PC-9 (cell line): ENCODE measurements around the gene UXS1. TPM values are rescaled to one million over a fixed set of nuclear protein-coding genes. Genes with fewer than 3 reads are reported as not detected.

Experiments used
- BruUV-seq: library from RNA; stranded (reverse); fragments of 400-500 nt; replicated peaks from 2 replicates; lab custom pipeline; 2021; lab: Mats Ljungman, UMichigan
- CTCF ChIA-PET: fragments of 300-600 bp; sonication (Branson Sonifier 250); formaldehyde crosslinking; loops from one replicate; lab custom pipeline; 2022; ENCODE audit warnings: antibody characterized with exemption; lab: Charles Lee
- POLR2A ChIA-PET: fragments of 300-600 bp; sonication (Branson Sonifier 250); formaldehyde crosslinking; loops from one replicate; lab custom pipeline; 2022; ENCODE audit warnings: antibody characterized with exemption; ENCODE audit not compliant: unreplicated experiment; lab: Charles Lee
- DNase-seq, 2 experiments: peaks; one replicate each; pipeline versions ENCODE4 v3.0.0 to v3.0.0-alpha.2; 2015 to 2022; ENCODE audit warnings: mixed read lengths in 1 of 2
- H2AFZ ChIP-seq: fragments of 200-600 bp; sonication (generic); 2 replicates; pipeline ENCODE4 v1.8.1; 2017; ENCODE audit warnings: antibody characterized with exemption
- H3F3A ChIP-seq: fragments of 200-600 bp; sonication (generic); 2 replicates; pipeline ENCODE4 v1.8.1; 2017; ENCODE audit warnings: antibody characterized with exemption, mild to moderate bottlenecking, low read depth; ENCODE audit not compliant: insufficient read depth
- H3K27ac ChIP-seq: fragments of 200-600 bp; sonication (generic); 2 replicates; pipeline ENCODE4 v1.6.1; 2016; ENCODE audit warnings: mixed run types
- H3K27me3 ChIP-seq: fragments of 200-600 bp; sonication (generic); 2 replicates; pipeline ENCODE4 v1.6.1; 2016; ENCODE audit warnings: low read depth, mixed run types; ENCODE audit not compliant: insufficient read depth
- H3K36me3 ChIP-seq: fragments of 200-600 bp; sonication (generic); 2 replicates; pipeline ENCODE4 v1.6.1; 2016; ENCODE audit warnings: low read depth, mixed run types
- H3K4me1 ChIP-seq: fragments of 200-600 bp; sonication (generic); replicated peaks from 2 replicates; pipeline ENCODE4 v1.6.1; 2016; ENCODE audit warnings: mixed run types; ENCODE audit not compliant: insufficient read depth
- H3K4me2 ChIP-seq: fragments of 200-600 bp; sonication (generic); 2 replicates; pipeline ENCODE4 v1.6.1; 2017; ENCODE audit warnings: mixed run types
- H3K4me3 ChIP-seq: fragments of 200-600 bp; sonication (generic); 2 replicates; pipeline ENCODE4 v1.6.1; 2016; ENCODE audit warnings: mixed run types
- H3K79me2 ChIP-seq: fragments of 200-600 bp; sonication (generic); 2 replicates; pipeline ENCODE4 v1.6.1; 2017; ENCODE audit warnings: low read depth, mixed run types
- H3K9me2 ChIP-seq: fragments of 200-600 bp; sonication (generic); 2 replicates; pipeline ENCODE4 v1.8.1; 2017; ENCODE audit warnings: mild to moderate bottlenecking; ENCODE audit not compliant: insufficient read depth
- H3K9me3 ChIP-seq: fragments of 200-600 bp; sonication (generic); 2 replicates; pipeline ENCODE4 v1.8.1; 2016; ENCODE audit warnings: low read depth; ENCODE audit not compliant: insufficient read depth
- H4K20me1 ChIP-seq: fragments of 200-600 bp; sonication (generic); 2 replicates; pipeline ENCODE4 v1.8.1; 2017; ENCODE audit not compliant: insufficient read depth
- CTCF ChIP-seq: fragments of 200-600 bp; sonication (generic); conservative IDR thresholded peaks from 2 replicates; pipeline ENCODE4 v1.6.1; 2017; ENCODE audit warnings: mixed run types, antibody characterized with exemption, mild to moderate bottlenecking, moderate library complexity
- EZH2 ChIP-seq: fragments of 200-600 bp; sonication (generic); IDR thresholded peaks from 2 replicates; pipeline ENCODE4 v1.8.0; 2017; ENCODE audit warnings: antibody characterized with exemption, low read depth
- intact Hi-C: fragments of 100-400 bp; cut with micrococcal nuclease; formaldehyde crosslinking; loops from one replicate; pipeline ENCODE4 v1.10.0; 2022; ENCODE audit not compliant: unreplicated experiment
- total RNA-seq: library from RNA; stranded (reverse); gene quantifications from 2 replicates; pipeline ENCODE4 v1.2.3, GENCODE V29; 2021

Gene UXS1
- total RNA-seq, 1 experiment from 2014 or later, result 65.6 TPM

DNA sequence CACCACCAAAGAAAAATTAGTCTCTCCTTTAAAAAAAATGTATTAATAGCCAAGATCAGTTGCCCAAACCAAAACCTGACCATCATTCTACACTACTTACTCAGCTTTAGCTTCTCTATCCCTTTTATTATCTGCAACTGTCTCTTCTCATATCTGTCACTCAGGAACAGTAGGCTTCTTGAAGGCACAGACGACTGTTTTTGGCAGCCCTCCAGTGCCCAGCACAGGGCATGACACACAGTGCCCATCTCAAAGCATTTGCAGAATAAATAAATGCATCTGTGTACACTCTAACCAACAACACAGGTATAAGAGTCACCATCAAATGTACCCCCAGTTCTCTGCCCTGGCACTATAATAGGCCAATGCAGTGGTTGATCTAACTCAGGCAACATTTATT lies 117.2 kb downstream of the UXS1 start:
- Histone ChIP-seq H3K36me3 (no peaks in the 10 kb centered on the region), H4K20me1 (no peaks in the 10 kb centered on the region), H3K9me2 (no peaks in the 10 kb centered on the region), H3K9me3 (no peaks in the 10 kb centered on the region), H3K4me2 (no peak overlapping the region), H2AFZ (no peak overlapping the region), H3K27me3 (peaks cover 42% of the 10 kb centered on the region), H3K79me2 (no peaks in the 10 kb centered on the region), H3F3A (no peaks in the 10 kb centered on the region), H3K4me1 (no peaks in the 10 kb centered on the region), H3K4me3 (no peak overlapping the region), H3K27ac (no peak overlapping the region)
- no peak for TF ChIP-seq CTCF
- TF ChIP-seq EZH2, result no peak
- ChIA-PET POLR2A (no interaction called here), CTCF (no interaction called here)
- BruUV-seq, result no TSS peak
- intact Hi-C loops, result no loop called here
- no peak for DNase-seq

- peaks cover 59% of the 10 kb centered on the region for H3K27me3 ChIP-seq
- H4K20me1 ChIP-seq, result no peaks in the 10 kb centered on the region
- H3K4me2 ChIP-seq, result no peak overlapping the region
- H2AFZ ChIP-seq, result no peak overlapping the region
- H3K4me3 ChIP-seq, result no peak overlapping the region
- POLR2A ChIA-PET, result no interaction called here
- H3K27ac ChIP-seq, result no peak overlapping the region
- TF ChIP-seq EZH2, result no peak
- TF ChIP-seq CTCF, result no peak
- H3F3A ChIP-seq, result no peaks in the 10 kb centered on the region
- no peaks in the 10 kb centered on the region for H3K9me3 ChIP-seq
- no TSS peak for BruUV-seq
- no peaks in the 10 kb centered on the region for H3K4me1 ChIP-seq
- H3K36me3 ChIP-seq, result no peaks in the 10 kb centered on the region
- no peaks in the 10 kb centered on the region for H3K79me2 ChIP-seq
- CTCF ChIA-PET, result no interaction called here
- DNase-seq, result no peak
- intact Hi-C loops, result no loop called here
- H3K9me2 ChIP-seq, result no peaks in the 10 kb centered on the region
Measured at GRCh38 chr2:106075048-106075447, 119.1 kb downstream of the UXS1 start.

GRCh38 chr2:106073678-106074406 lies 120.3 kb downstream of the UXS1 start:
- Histone ChIP-seq H3K9me3 (no peaks in the 10 kb centered on the region), H3K79me2 (no peaks in the 10 kb centered on the region), H2AFZ (no peak overlapping the region), H4K20me1 (no peaks in the 10 kb centered on the region), H3K36me3 (no peaks in the 10 kb centered on the region), H3K4me3 (no peak overlapping the region), H3K27ac (no peak overlapping the region), H3K4me1 (no peaks in the 10 kb centered on the region), H3K4me2 (no peak overlapping the region), H3K27me3 (peaks cover 68% of the 10 kb centered on the region), H3F3A (no peaks in the 10 kb centered on the region), H3K9me2 (no peaks in the 10 kb centered on the region)
- POLR2A ChIA-PET, result no interaction called here
- DNase-seq, result no peak
- intact Hi-C loops, result no loop called here
- TF ChIP-seq EZH2, result no peak
- TF ChIP-seq CTCF, result no peak
- no TSS peak for BruUV-seq
- CTCF ChIA-PET, result no interaction called here
